RKO (cell line): ENCODE data around the gene METAP2.

ENCODE experiments used
- DNase-seq: peaks from one replicate; pipeline ENCODE4 v3.0.0-alpha.2; 2016; ENCODE audit warnings: low spot score

Gene METAP2

GRCh38 chr12:95513599-95513998 is 39.6 kb downstream of the METAP2 start:
- no peak for DNase-seq

- no peak for DNase-seq
Measured at GRCh38 chr12:95515197-95515596, 41.2 kb downstream of the METAP2 start.

- DNase-seq = no peak
Measured at GRCh38 chr12:95516757-95517156, 42.8 kb downstream of the METAP2 start.

GRCh38 chr12:95517246-95517645 is 43.3 kb downstream of the METAP2 start:
- DNase-seq = no peak

- no peak for DNase-seq
Measured at GRCh38 chr12:95518944-95519343, 45.0 kb downstream of the METAP2 start.

GRCh38 chr12:95520816-95521215 is 46.9 kb downstream of the METAP2 start:
- no peak for DNase-seq

GRCh38 chr12:95522692-95523091 is 48.7 kb downstream of the METAP2 start:
- DNase-seq = no peak

- no peak for DNase-seq
Measured at GRCh38 chr12:95528431-95528830, 54.5 kb downstream of the METAP2 start.

- no peak for DNase-seq
Measured at GRCh38 chr12:95529693-95530225, 55.8 kb downstream of the METAP2 start.

GRCh38 chr12:95532851-95533250 is 58.9 kb downstream of the METAP2 start:
- peak; percentile 15 for DNase-seq

- DNase-seq = no peak
Measured at GRCh38 chr12:95533985-95534384, 60.0 kb downstream of the METAP2 start.

- DNase-seq = no peak
Measured at GRCh38 chr12:95538006-95538405, 64.1 kb downstream of the METAP2 start.

- DNase-seq = no peak
Measured at GRCh38 chr12:95538656-95539055, 64.7 kb downstream of the METAP2 start.

- no peak for DNase-seq
Measured at GRCh38 chr12:95541436-95541835, 67.5 kb downstream of the METAP2 start.

GRCh38 chr12:95543305-95543704 is 69.4 kb downstream of the METAP2 start:
- DNase-seq = no peak

- DNase-seq = no peak
Measured at GRCh38 chr12:95544756-95545155, 70.8 kb downstream of the METAP2 start.

- DNase-seq = no peak
Measured at GRCh38 chr12:95545303-95545702, 71.4 kb downstream of the METAP2 start.

GRCh38 chr12:95545731-95546490 is 72.0 kb downstream of the METAP2 start:
- no peak for DNase-seq

GRCh38 chr12:95546491-95546813 is 72.5 kb downstream of the METAP2 start:
- DNase-seq = no peak

GRCh38 chr12:95547522-95548055 is 73.6 kb downstream of the METAP2 start:
- no peak for DNase-seq

GRCh38 chr12:95548056-95548538 is 74.1 kb downstream of the METAP2 start:
- no peak for DNase-seq

GRCh38 chr12:95548539-95549391 is 74.8 kb downstream of the METAP2 start:
- DNase-seq = no peak
